HG03575 (cell line): Measurements from ENCODE around the gene HNRNPA2B1.

Source experiments
- ATAC-seq: cut with Tn5 transposase; IDR thresholded peaks from one replicate; pipeline ENCODE4 v1.9.1; 2021; ENCODE audit not compliant: unreplicated experiment, insufficient number of reproducible peaks, low FRiP score; ENCODE audit errors: extremely low read depth

The HNRNPA2B1 gene

GRCh38 chr7:26200444-26201246, at the start of gene HNRNPA2B1:
TSS of gene HNRNPA2B1 (minus strand) at chr7:26200746. CDS start at chr7:26200577, 169 bp downstream.
- peak; percentile 34 for ATAC-seq

DNA sequence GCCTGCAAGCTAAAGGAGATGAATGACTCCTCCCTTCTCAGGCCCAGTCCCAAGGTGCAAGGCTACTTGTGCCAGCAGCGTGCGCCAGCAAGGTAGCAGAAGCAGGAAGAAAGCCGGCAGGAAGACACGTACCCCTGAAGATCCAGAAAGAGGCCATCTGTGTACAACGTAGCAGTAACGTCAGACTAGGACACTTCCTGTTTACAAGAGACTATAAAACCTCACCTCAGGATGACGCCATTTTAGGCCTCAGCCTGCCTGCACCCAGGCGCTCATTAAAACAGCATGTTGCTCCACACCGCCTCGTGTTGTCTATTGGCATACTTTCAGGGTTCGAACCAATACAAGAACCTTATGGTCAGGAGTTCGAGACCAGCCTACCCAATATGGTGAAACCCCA, 49.7 kb upstream of the HNRNPA2B1 start:
- ATAC-seq: no peak

DNA sequence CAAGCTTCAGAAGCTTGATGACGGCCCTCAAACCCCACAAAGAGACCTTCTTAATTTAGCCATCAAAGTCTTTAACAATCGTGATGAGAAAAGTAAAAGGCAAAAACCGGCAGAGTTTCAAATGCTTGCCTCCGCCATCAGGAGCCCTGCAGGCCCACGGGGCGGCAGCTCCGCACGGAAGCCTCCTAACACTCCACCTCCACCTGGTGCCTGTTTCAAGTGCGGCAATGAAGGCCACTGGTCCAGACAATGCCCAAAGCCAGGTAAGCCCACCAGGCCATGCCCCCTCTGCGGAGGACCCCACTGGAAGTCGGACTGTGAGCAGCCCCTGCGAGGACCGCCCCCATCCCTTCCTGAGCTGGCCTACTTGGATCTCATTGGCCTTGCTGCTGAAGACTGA, 44.6 kb upstream of the HNRNPA2B1 start:
- no peak for ATAC-seq

- no peak for ATAC-seq
Measured at GRCh38 chr7:26238032-26238431, 37.5 kb upstream of the HNRNPA2B1 start.

DNA sequence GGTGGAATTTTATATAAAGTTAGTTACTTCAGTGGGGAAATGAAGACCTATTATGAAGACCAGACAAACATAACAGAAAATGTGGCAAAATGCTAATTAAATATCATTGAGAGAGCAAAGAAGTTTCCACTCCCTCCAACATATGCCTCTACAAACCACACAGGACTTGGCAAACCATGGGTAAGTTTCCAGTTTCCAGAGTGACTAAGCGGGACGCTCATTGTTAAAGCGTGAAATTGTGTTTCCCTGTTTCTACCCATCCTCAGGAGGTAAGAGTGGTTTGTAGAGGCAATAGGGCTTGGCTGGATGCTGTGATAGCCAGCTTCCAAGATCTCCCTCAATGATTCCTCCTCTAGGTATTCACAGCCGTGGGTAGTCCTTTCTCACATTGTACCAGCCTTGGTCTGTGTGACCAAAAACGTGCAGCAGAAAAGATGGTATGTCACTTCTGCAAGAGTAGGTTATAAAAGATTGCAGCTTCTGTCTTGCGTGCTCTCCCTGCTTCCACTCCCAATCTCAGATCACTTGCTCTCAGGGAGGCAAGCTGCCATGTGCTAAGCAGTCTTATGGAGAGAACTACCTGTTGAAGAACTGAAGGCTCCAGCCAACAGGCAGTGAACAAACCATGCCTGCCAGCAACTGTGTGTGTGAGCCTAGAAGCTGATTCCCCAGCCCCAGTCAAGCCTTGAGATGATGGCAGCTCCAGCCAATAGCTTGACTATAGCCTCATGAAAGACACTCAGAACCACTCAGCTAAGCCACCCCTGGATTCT, 36.7 kb upstream of the HNRNPA2B1 start:
- no peak for ATAC-seq

- ATAC-seq: no peak
Measured at GRCh38 chr7:26233902-26234511, 33.5 kb upstream of the HNRNPA2B1 start.

DNA sequence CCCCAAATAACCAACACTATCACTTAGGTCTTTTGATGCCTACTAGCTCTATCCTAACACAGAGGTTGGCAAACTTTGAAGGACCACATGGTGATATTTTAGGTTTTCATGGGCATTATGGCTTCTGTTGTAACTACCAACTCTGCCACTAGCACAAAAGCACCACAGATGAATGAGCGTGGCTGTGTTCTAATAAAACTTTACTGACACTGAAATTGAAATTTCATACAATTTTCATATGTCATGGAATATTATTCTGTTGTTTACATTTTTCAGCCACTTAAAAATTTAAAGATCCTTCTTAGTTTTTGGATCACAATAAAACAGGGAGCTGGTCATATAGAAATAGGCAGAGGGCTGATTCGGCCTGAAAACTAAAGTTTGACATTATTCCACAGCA, 27.4 kb upstream of the HNRNPA2B1 start:
- ATAC-seq: no peak

GRCh38 chr7:26224359-26224758, 23.8 kb upstream of the HNRNPA2B1 start:
- no peak for ATAC-seq

- ATAC-seq: no peak
Measured at GRCh38 chr7:26216049-26216448, 15.5 kb upstream of the HNRNPA2B1 start.

GRCh38 chr7:26213807-26214515, 13.4 kb upstream of the HNRNPA2B1 start:
- no peak for ATAC-seq

DNA sequence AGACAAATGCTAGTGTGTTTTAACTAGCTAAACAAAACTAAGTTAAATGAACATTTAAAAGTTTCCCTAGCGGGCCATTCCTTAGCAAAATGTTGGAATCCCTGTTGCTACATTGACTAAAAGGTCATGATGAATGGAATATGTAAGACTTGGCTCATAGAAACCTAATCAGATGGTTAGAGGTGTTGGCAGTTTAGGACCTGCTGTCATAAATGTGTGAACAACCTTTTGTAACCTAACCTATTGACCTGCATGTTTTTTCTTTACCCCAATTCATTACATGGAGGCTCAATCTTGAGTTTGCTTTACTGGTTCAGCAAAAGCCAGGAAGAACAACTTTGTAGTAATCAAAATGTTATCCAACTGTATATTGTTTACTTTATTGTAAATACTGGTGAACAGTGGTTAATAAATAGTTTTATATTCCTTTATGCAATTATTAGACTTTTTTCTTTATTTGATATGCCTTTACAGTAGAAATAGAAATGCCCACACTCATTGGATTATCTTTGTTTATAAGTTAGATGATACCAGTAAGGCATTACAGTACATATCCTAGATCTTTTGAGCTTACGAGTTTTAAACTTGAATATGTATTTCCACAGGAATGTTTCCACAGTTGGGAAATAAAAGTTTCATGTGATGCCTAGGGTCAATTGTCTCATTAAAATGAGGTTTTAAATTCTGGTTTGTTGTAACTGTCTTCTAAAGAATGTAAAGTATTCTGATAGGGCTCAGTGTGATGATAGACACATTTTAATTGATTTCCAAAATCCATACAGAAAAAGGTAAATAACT, 12.6 kb upstream of the HNRNPA2B1 start:
- ATAC-seq: no peak

- ATAC-seq: no peak
Measured at GRCh38 chr7:26208040-26208439, 7.5 kb upstream of the HNRNPA2B1 start.

DNA sequence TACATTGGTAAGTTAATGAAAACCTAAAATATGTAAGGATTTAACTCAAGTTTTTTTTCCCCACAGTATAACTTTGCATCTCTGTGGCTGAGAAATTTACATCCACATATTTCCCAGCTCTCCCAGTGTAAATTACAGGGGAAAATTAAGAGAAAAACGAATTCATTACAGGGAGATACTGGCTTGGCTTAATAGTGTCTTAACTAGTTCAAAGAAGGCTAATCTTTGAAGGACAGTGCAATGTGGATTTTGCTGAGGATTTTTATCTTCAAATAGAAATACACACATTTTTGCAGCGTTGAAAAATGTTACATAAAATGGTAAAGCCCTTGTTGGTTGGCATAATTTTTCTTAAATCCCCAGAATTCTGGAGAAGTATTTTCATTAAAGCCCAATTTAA, 2.5 kb upstream of the HNRNPA2B1 start:
- no peak for ATAC-seq

DNA sequence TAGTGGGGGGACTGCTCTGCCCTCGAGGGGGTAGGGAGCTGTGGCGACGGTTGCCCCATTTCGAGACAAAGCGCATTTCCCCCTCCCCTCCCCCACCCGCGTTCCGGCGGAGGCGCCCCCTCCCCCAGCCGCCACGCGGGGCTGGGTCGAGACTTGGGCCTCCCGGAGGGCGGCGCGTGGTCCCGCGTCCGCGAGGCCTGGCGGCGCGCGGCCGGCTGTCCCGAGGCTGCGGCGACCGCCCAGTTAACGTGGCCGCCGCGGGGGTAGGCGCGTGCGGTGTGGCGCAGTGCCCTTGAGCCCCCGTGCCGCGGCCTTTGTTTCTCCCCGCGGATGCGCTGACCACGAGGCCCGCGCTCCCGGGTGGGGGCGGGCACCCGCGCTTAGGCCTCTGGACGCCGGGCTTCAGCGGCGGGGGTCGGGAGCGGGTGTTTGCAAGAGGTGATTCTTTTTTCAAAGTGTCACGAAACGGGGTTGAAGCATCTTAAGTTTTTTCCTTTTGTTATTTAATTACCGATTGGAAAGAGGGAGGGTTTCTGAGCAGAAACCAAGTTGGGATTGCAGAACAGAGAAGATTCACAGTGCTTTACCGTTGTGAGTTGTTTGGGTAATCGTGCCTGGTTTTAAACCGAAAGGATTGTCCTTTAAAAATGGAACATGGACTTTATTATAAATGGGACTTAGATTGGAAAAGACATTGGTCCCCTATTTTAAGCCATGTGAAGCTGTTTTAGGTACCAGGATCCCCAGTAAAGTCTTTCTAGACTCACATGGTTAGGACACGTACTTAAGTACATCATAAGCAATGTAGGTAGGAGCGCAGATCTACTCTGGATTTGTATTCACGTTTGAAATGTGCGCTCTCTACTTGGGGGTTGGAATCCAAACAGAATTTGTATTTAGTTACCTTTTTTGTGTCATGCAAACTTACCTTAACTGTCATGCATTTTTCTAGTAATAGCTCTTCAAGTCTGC, 1.8 kb upstream of the HNRNPA2B1 start:
- ATAC-seq: no peak

- peak; percentile 2 for ATAC-seq
Measured at GRCh38 chr7:26201247-26202018, 887 bp upstream of the HNRNPA2B1 start, which contains the start of gene CBX3. TSS of gene CBX3 (plus strand) at chr7:26201745. CDS start at chr7:26202999, 1,254 bp downstream.

DNA sequence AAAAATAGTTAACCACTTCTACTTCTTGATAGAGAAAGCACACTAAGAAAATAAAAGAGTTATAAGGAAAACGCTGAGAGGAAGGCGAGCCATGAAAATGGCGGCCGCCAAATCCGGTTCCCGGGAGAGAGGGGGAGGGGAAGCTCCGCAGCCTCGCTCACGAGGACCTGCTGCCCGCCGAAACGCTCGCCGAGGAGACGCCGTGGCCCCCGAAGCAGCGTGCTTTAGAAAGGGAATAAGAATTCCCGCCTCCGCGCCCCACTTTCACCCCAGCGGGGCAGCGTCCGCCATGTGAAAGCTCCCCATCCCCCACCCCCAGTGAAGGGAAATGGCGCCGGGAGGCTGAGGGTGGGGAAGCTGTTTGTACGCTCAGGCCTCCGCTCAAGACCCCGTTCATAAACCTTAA, 505 bp downstream of the HNRNPA2B1 start:
- ATAC-seq: no peak
